T-helper 2 cell treated with Interferon-gamma antibody and Interleukin-4, amounts not matched to agents 100 ng/mL and 5 ng/mL, for 36 hours (primary cell): Measurements from ENCODE around the gene PRDM16. TPM values are rescaled to one million over a fixed set of nuclear protein-coding genes. Genes with fewer than 3 reads are reported as not detected.

Source experiments
- intact Hi-C: fragments of 100-400 bp; cut with micrococcal nuclease; formaldehyde crosslinking; loops from one replicate; pipeline ENCODE4 v1.15.1; 2023
- total RNA-seq: library from RNA; stranded (reverse); gene quantifications from 2 replicates; pipeline ENCODE4 v1.2.3, GENCODE V29; 2022

PRDM16 gene
- total RNA-seq, 1 donor from 2014 or later: not detected

GRCh38 chr1:3319874-3320245 lies 250.9 kb downstream of the PRDM16 start:
- intact Hi-C loops: no loop called here

DNA sequence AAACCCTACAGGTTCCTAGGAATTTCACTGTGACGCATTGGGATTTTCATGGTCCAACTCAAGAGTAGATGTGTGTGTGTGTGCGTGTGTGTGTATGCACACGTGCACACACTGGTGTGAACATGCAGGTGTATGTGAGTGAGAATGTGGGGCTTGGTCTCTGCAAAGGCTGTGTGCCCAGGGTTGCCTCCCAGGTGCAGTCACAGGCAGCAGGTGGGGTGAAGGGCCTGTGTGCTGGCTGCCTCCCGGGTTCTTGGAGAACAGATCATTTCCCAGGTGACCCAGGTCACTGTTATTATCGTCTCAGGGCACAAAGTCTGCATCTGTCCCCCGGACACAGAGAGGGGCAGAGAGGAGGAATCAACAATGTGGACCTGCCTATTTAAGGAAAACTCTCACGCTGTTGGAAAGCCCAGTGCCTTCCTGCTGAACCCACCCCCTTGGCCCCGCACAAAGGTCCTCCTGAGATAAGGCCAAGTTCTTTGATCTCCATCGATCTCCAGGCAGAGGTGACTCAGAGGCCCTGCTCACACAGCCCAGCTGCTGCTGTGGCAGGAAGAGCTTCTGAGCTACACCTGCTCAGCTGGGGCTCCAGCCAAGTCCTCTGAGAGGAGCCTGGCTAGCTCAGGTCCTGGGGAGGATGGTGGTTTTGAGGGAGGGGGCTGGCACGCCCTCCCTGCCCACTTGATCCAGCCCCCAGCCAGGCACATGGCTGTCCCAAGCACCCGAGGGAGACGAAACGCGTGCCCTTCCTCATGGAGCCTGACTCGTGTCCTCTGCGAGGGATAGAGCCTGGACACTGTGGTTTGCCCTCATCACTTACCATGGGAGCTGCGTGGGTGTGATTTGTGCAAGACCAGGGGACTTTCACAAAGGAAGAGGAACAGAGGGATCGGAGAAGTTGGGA lies 251.5 kb downstream of the PRDM16 start:
- intact Hi-C loops: no loop called here

- intact Hi-C loops: no loop called here
These were observed 252.8 kb downstream of the PRDM16 start for GRCh38 chr1:3321559-3322449.

GRCh38 chr1:3322450-3323020 lies 253.5 kb downstream of the PRDM16 start:
- intact Hi-C loops: no loop called here

- intact Hi-C loops: no loop called here
These were observed 254.2 kb downstream of the PRDM16 start for GRCh38 chr1:3323021-3323795.

GRCh38 chr1:3323796-3324703 lies 255.0 kb downstream of the PRDM16 start:
- intact Hi-C loops: no loop called here

DNA sequence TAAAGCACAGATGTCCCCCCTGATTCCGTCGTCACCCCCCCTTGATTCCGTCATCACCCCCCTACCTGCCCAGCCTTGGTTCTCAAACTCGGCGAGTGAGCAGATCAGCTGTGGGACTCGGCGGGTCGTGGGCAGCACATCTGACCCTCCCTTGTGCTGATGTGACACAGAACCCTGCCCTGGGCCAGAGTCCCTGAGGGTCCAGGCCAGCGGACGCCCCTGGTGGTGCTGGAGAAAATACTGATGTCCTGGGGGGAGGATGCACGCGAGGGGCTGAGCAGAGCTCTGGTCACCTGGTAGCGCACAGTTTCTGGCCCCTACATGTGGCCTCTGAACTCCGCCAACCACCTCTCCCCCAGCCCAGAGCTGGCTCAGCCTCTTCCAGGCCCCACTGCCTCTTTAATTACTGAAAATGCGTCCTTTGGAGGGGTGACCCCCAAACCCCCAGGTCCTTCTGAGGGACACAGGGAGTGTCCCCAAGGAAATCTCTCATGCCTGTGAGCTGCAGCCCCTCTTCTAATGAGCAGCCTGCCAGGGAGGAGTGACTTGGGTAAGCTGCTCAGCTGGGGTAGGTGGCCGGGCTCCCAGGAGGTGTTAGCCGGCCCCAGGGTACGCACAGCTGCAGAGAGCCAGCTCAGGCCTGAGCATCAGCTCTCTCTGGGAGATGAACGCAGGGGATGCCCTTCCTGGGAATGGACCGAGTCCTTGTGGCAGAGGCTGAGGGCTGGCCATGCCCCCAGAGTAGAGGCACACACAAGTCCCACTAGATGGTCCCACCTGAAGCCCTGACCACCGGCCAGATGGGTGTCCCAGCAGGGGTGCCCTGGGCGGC lies 255.9 kb downstream of the PRDM16 start:
- intact Hi-C loops: no loop called here

DNA sequence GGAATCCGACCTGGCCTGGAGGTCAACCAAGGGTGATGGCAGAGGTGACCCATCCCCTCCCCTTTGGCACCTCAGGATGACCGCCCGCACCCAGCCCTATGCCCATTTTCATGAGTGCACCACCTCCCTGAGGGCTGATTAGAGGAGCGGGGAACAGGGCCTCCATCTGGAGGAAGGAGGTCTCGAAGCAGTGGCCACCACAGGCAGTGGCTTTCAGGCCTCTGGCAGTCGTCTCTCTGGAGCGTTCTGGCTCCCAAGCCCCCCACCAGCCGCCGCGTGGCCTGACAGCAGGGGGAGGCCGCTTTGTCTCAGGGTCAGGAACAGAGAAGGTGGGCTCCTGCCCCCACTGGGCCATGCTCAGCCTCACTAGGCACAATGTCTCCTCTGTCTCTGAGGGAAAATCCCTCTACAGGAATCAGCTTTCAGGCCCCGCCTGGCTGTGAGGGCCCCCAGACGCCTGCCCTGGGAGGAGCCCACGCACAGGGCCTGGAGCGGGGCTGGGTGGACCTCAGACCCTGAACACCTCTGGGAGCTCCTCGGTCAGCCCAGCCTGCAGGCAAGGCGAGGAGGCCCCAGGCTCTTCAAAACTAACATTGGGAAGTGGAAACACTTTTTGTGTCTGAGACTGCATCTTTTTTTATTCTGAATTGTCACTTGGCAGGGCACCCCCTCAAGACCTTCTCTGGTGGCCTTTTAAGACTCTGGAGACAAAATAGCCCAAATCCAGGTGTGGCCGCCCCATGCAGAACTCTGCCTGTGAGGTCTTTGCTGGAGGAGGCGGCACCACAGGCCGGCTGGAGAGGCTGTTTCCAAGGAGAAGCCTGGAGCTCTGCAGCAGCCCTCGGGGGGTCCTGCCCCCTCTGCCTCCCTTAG lies 257.7 kb downstream of the PRDM16 start:
- intact Hi-C loops: no loop called here

DNA sequence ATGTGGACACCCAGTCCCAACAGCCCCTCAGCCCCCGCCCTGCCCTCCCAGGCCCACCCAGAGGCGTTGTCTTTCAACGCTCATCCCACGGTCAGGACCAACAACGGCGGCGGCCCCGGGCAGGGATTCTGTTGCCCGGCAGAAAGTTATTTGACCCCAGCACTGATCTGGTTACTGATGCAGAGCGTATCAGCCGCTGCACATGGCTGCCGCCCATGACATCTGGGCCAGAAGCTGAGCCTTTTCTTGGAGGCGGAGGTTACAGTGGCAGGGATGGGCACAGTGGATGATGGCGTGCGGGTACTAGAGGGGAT lies 258.3 kb downstream of the PRDM16 start:
- intact Hi-C loops: no loop called here

GRCh38 chr1:3327936-3328590 lies 259.1 kb downstream of the PRDM16 start:
- intact Hi-C loops: no loop called here

DNA sequence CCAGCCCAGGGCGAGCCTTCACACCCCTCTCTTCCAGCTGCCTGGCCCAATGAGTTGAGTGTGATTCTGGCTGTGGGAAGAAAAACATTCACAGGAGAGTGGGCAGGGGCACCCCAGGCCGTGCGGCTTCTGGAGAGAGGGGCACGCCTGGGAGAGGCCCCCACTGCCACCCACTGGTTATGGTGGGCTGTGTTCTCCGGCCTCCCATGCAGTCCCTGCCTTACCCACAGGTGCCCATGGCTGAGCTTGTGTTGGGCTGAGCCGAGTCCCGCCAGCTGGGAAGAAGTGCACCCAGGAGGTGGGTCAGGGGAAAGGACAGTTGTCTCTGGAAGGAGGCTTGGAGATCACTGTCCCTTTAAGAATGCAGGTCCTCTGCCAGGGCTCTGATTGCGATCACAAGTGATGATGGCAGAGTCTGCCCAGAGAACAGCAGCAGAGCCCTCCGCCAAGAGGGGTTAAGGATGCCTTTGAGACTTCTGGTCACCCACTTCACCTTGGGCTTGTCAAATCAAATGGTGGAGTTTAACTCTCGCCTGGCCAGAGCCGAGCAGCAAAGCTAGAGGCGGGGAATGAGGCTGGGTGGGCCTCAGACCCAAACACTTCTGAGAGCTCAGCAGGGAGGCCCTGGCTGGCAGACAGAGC lies 260.8 kb downstream of the PRDM16 start:
- intact Hi-C loops: no loop called here

GRCh38 chr1:3330771-3331245 lies 261.8 kb downstream of the PRDM16 start:
- intact Hi-C loops: no loop called here

DNA sequence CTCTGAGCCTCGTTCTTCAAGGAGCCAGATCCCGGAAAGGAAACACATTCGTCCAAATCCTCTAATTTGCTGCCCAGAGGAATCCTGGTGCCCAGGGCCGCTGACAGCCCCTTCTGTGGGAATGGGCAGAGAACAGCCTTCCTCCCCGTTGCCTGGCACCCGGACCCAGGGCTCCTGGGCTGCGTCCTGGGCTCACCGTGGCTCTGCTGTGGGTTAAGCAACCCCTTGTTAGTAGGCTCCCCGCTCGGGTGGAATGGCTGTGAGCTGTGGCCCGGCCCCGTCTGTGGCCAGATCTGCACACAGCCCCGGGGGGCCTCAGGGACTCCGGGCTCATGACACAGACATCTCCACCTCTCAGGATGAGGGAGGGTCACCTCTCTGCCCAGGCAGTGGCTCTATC lies 262.6 kb downstream of the PRDM16 start:
- intact Hi-C loops: no loop called here

- intact Hi-C loops: no loop called here
These were observed 263.0 kb downstream of the PRDM16 start for GRCh38 chr1:3332043-3332442.

DNA sequence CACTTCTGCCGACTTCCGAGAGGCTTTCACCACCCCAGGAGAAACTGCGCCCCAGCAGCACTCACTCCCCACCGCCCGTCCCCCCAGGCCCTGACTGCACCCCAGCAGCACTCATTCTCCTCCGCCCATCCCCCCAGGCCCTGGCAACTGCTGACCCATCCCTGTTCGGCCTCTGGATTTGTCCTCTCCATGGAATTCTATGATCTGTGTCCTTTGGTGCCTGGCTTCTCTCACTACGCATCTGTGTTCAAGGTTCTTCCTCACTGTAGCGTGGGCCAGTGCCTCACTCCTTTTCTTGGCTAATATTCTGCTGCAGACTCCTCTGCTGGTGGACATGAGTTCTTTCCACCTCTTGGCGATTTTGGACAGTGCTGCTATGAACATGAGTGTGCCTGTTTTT lies 263.7 kb downstream of the PRDM16 start:
- intact Hi-C loops: no loop called here

DNA sequence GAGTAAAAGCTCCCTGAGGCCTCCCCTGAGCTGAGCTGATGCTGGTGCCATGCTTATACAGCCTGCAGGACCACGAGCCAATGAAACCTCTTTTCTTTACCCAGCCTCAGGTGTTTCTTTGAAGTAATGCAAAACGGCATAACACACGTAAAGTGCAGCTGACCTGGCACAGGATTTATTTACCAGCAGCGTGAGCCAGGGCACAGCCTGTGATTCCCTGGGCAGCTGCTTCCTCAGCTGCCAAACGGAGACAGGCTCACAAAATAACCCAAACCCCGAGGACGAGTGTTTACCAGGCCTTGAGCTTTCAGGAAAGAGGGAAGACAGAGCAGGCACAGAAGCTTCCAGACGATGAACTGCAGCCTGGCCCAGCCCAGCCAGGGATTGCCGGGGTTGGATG lies 264.9 kb downstream of the PRDM16 start:
- intact Hi-C loops: no loop called here

DNA sequence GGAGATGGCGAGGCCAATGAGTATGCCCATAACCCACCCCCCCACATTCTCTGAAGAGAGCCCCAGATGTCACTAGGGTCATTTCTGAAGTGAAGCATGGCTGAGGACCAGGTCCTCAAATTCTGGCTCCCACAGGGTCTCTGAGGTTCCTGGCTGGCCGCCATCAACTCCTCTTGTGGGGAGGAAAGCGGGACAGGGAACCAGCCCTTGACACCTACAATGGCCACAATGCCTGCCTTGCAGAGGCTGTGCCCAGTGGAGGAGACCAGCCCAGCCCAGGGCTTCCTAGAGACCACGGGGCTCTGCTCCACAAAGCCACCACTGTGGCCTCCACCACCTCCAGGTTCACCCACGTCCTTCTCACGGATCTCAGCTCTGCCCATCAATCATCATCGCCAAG lies 265.4 kb downstream of the PRDM16 start:
- intact Hi-C loops: no loop called here
